Smooth muscle cell (in vitro differentiated cells): ENCODE measurements around the gene FCN2. TPM values are rescaled to one million over a fixed set of nuclear protein-coding genes. Genes with fewer than 3 reads are reported as not detected.

ENCODE experiments used
- DNase-seq: peaks from one replicate; lab custom pipeline; 2025; ENCODE audit not compliant: unreplicated experiment; lab: John Stamatoyannopoulos, UW
- H2AFZ ChIP-seq: fragments of 200-600 bp; sonication (generic); 2 replicates; pipeline ENCODE4 v1.6.0; 2016; ENCODE audit warnings: antibody characterized with exemption, low read depth, mild to moderate bottlenecking
- H3F3A ChIP-seq: fragments of 200-600 bp; sonication (generic); 2 replicates; pipeline ENCODE4 v1.6.0; 2017; ENCODE audit warnings: antibody characterized with exemption, low read depth
- H3K27ac ChIP-seq: fragments of 200-600 bp; sonication (generic); 2 replicates; pipeline ENCODE4 v1.5.1; 2016; ENCODE audit warnings: low read depth, mild to moderate bottlenecking
- H3K27me3 ChIP-seq: fragments of 200-600 bp; sonication (generic); 2 replicates; pipeline ENCODE4 v1.6.1; 2016; ENCODE audit warnings: low read depth, mild to moderate bottlenecking
- H3K36me3 ChIP-seq: fragments of 200-600 bp; sonication (generic); 2 replicates; pipeline ENCODE4 v1.5.1; 2016; ENCODE audit warnings: low read depth
- H3K4me1 ChIP-seq: fragments of 200-600 bp; sonication (generic); 2 replicates; pipeline ENCODE4 v1.5.1; 2016; ENCODE audit warnings: low read depth
- H3K4me2 ChIP-seq: fragments of 200-600 bp; sonication (generic); 2 replicates; pipeline ENCODE4 v1.6.0; 2016; ENCODE audit warnings: mild to moderate bottlenecking
- H3K4me3 ChIP-seq: fragments of 200-600 bp; sonication (generic); 2 replicates; pipeline ENCODE4 v1.5.1; 2016; ENCODE audit warnings: mild to moderate bottlenecking
- H3K79me2 ChIP-seq: fragments of 200-600 bp; sonication (generic); 2 replicates; pipeline ENCODE4 v1.6.0; 2016; ENCODE audit warnings: low read depth, mild to moderate bottlenecking
- H3K9ac ChIP-seq: fragments of 200-600 bp; sonication (generic); 2 replicates; pipeline ENCODE4 v1.6.0; 2016; ENCODE audit warnings: low read depth
- H3K9me3 ChIP-seq: fragments of 200-600 bp; sonication (generic); replicated peaks from 2 replicates; pipeline ENCODE4 v1.5.1; 2016; ENCODE audit warnings: low read depth
- H4K20me1 ChIP-seq: fragments of 200-600 bp; sonication (generic); 2 replicates; pipeline ENCODE4 v1.6.0; 2016; ENCODE audit warnings: low read depth
- CTCF ChIP-seq: fragments of 200-600 bp; sonication (generic); IDR thresholded peaks from 2 replicates; pipeline ENCODE4 v1.5.1; 2017; ENCODE audit warnings: borderline replicate concordance, mild to moderate bottlenecking, antibody characterized with exemption; ENCODE audit not compliant: insufficient read depth, poor library complexity, severe bottlenecking
- WGBS: methylation state at CpG from one replicate; pipeline ENCODE4 v1.1.7; 2016; ENCODE audit warnings: low lambda C conversion rate; 5-methylcytosine and 5-hydroxymethylcytosine counted together
- polyA plus RNA-seq: library from polyadenylated mRNA; unstranded; fragments of >200 nt; fragmentation: Nextera tagmentation; extraction: Ambion mirVana; gene quantifications from 2 replicates; pipeline ENCODE4 v1.2.1, GENCODE V29; 2016
- total RNA-seq: library from RNA; depleted of rRNA; stranded (reverse); fragments of >200 nt; gene quantifications from 2 replicates; pipeline ENCODE4 v1.2.3, GENCODE V29; 2014

Gene FCN2
- total and polyA plus RNA-seq, 2 experiments from 2014 or later, result not detected

GRCh38 chr9:134867917-134868750 is 12.5 kb upstream of the FCN2 start:
- Histone ChIP-seq H3K9me3 (no peaks in the 10 kb centered on the region), H3K79me2 (no peaks in the 10 kb centered on the region), H2AFZ (no peak overlapping the region), H3K9ac (no peak overlapping the region), H3K27ac (no peak overlapping the region), H4K20me1 (no peaks in the 10 kb centered on the region), H3K4me1 (no peaks in the 10 kb centered on the region), H3F3A (no peaks in the 10 kb centered on the region), H3K36me3 (no peaks in the 10 kb centered on the region), H3K27me3 (no peaks in the 10 kb centered on the region), H3K4me2 (no peak overlapping the region), H3K4me3 (no peak overlapping the region)
- no peak for TF ChIP-seq CTCF
- 93% methylated on average over 22 of the region's 22 CpGs for WGBS
- DNase-seq, result no peak

GRCh38 chr9:134868751-134869553 is 11.7 kb upstream of the FCN2 start:
- H3K4me3 ChIP-seq, result no peak overlapping the region
- WGBS, result 91% methylated on average over 25 of the region's 25 CpGs
- H3K27ac ChIP-seq, result no peak overlapping the region
- H3K36me3 ChIP-seq, result no peaks in the 10 kb centered on the region
- no peaks in the 10 kb centered on the region for H4K20me1 ChIP-seq
- no peaks in the 10 kb centered on the region for H3K27me3 ChIP-seq
- no peak overlapping the region for H3K4me2 ChIP-seq
- no peak for TF ChIP-seq CTCF
- H3K4me1 ChIP-seq, result no peaks in the 10 kb centered on the region
- no peaks in the 10 kb centered on the region for H3K9me3 ChIP-seq
- H2AFZ ChIP-seq, result no peak overlapping the region
- H3K9ac ChIP-seq, result no peak overlapping the region
- H3K79me2 ChIP-seq, result no peaks in the 10 kb centered on the region
- H3F3A ChIP-seq, result no peaks in the 10 kb centered on the region
- no peak for DNase-seq

- H3K27me3 ChIP-seq, result no peaks in the 10 kb centered on the region
- no peaks in the 10 kb centered on the region for H3K79me2 ChIP-seq
- H3F3A ChIP-seq, result no peaks in the 10 kb centered on the region
- no peak overlapping the region for H3K4me2 ChIP-seq
- H3K9ac ChIP-seq, result no peak overlapping the region
- H4K20me1 ChIP-seq, result no peaks in the 10 kb centered on the region
- H2AFZ ChIP-seq, result no peak overlapping the region
- no peak for DNase-seq
- H3K27ac ChIP-seq, result no peak overlapping the region
- no peaks in the 10 kb centered on the region for H3K4me1 ChIP-seq
- 90% methylated on average over 15 of the region's 17 CpGs for WGBS
- H3K36me3 ChIP-seq, result no peaks in the 10 kb centered on the region
- no peak for TF ChIP-seq CTCF
- H3K4me3 ChIP-seq, result no peak overlapping the region
- no peaks in the 10 kb centered on the region for H3K9me3 ChIP-seq
These were observed 10.9 kb upstream of the FCN2 start for GRCh38 chr9:134869554-134870300.
